ENCODE results near the gene PCDHB5.
"Not testable (repeated sequence)": the region's sequence is repeated elsewhere in the genome, so short reads cannot be mapped to it uniquely, and the experiment has no call there.

The PCDHB5 gene

GRCh38 chr5:141155540-141156374 is 20.8 kb downstream of the PCDHB5 start:
- no peak for DNase-seq

GRCh38 chr5:141157356-141157755 is 22.4 kb downstream of the PCDHB5 start:
- DNase-seq: not testable (repeated sequence)

- not testable (repeated sequence) for DNase-seq
Observed at GRCh38 chr5:141157901-141158300, 22.9 kb downstream of the PCDHB5 start.

- DNase-seq: no peak
Observed at GRCh38 chr5:141172381-141173204, 37.6 kb downstream of the PCDHB5 start, which contains the start of gene PCDHB7. TSS of gene PCDHB7 (plus strand) at chr5:141172644. CDS start at chr5:141172836, 192 bp downstream.

GRCh38 chr5:141174291-141175104 is 39.5 kb downstream of the PCDHB5 start:
- DNase-seq: not testable (repeated sequence)

- DNase-seq: no peak
Observed at GRCh38 chr5:141175933-141176332, 40.9 kb downstream of the PCDHB5 start.

GRCh38 chr5:141177577-141178191 is 42.7 kb downstream of the PCDHB5 start, which contains the start of gene PCDHB8:
TSS of gene PCDHB8 (plus strand) at chr5:141177790. CDS start at chr5:141178035, 245 bp downstream.
- not testable (repeated sequence) for DNase-seq

GRCh38 chr5:141179371-141179770 is 44.4 kb downstream of the PCDHB5 start:
- DNase-seq: not testable (repeated sequence)

GRCh38 chr5:141179876-141180275 is 44.9 kb downstream of the PCDHB5 start:
- not testable (repeated sequence) for DNase-seq

- no peak for DNase-seq
Observed at GRCh38 chr5:141180313-141180712, 45.3 kb downstream of the PCDHB5 start.

- DNase-seq: no peak
Observed at GRCh38 chr5:141182248-141182647, 47.2 kb downstream of the PCDHB5 start, which contains the start of gene PCDHB16. TSS of gene PCDHB16 (plus strand) at chr5:141182387. CDS start at chr5:141182560, 173 bp downstream.

GRCh38 chr5:141184117-141184855 is 49.3 kb downstream of the PCDHB5 start:
- DNase-seq: not testable (repeated sequence)

GRCh38 chr5:141186897-141187512 is 52.0 kb downstream of the PCDHB5 start, which contains the start of gene PCDHB9:
TSS of gene PCDHB9 (plus strand) at chr5:141187161. CDS start at chr5:141187319, 158 bp downstream.
- DNase-seq: peak; percentile 17
